Mucosa of descending colon (tissue), 3 donors: ENCODE measurements around the gene ZBTB46. TPM values are rescaled to one million over a fixed set of nuclear protein-coding genes. Genes with fewer than 3 reads are reported as not detected.

Source experiments
- ATAC-seq: fragments of 200-7000 bp; cut with Tn5 transposase; one replicate; pipeline ENCODE4 v1.9.1; 2020; ENCODE audit warnings: mild to moderate bottlenecking, moderate library complexity
- DNase-seq, 3 donors: peaks; one replicate each; pipeline ENCODE4 v3.0.0-alpha.2; 2020
- H3K36me3 ChIP-seq: fragments of 200-600 bp; one replicate; pipeline ENCODE4 v1.8.0; 2021; ENCODE audit warnings: low read depth, mild to moderate bottlenecking
- H3K4me1 ChIP-seq: fragments of 200-600 bp; one replicate; pipeline ENCODE4 v1.8.0; 2021; ENCODE audit warnings: low read depth, mild to moderate bottlenecking
- H3K4me3 ChIP-seq: fragments of 200-600 bp; one replicate; pipeline ENCODE4 v1.8.0; 2021; ENCODE audit warnings: mild to moderate bottlenecking
- H3K9me3 ChIP-seq: fragments of 200-600 bp; one replicate; pipeline ENCODE4 v1.8.0; 2021; ENCODE audit warnings: mild to moderate bottlenecking
- intact Hi-C, 2 donors: fragments of 100-400 bp; cut with DNase I in 1 of 2; cut with micrococcal nuclease in 1 of 2; formaldehyde crosslinking; loops; one replicate each; pipeline versions ENCODE4 v1.11.0 to v1.11.1; 2022; cut with DNase I, micrococcal nuclease
- total RNA-seq, 3 donors: library from RNA; stranded (reverse); fragmentation: NEBNext Ultra II Directional in 2 of 3; extraction: Animal tissue kit (Norgen Biotek cat#: 25700) in 2 of 3; gene quantifications; one replicate each; pipeline versions ENCODE4 v1.2.1 to v1.2.4, GENCODE V29; 2021 to 2023
- TF ChIP-seq, protein P1 (sequence below): fragments of 200-600 bp; IDR thresholded peaks from one replicate; pipeline ENCODE4 v1.8.0; 2022; ENCODE audit warnings: antibody characterized with exemption, mild to moderate bottlenecking
- donor health status: DM: no; HTN: no; CAD: no; lungs with moderate emphysema.
- donor health status: DM: no; HTN: no; CAD: no.
- donor health status: DM: no; HTN: yes; CAD: no.

Gene ZBTB46
- total RNA-seq, 3 donors from 2014 or later, result 3.1 to 5.7 (median 3.3) TPM

DNA sequence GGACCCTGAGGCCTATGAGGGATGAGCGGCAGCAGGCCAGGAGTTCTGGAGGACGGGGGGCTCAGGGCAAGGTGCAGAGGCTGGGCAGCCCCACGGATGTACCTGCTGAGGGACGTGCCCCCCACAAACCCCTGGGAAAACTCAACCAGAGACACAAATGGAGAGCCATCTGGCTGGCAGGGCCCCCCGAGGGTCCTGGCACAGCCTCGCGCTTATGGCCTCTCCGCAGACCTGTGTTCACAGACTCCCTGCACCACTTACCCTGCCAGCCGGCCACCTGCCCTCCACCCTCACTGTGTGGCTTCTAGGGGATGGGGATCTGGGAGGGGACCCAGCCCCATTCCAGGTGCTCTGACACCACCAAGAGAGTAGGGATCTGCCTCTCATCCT, 3.4 kb upstream of the ZBTB46 start:
- H3K4me3 ChIP-seq, result no peak overlapping the region
- H3K4me1 ChIP-seq, result peaks cover 32% of the 10 kb centered on the region
- H3K9me3 ChIP-seq, result no peaks in the 10 kb centered on the region
- TF ChIP-seq, protein P1, sequence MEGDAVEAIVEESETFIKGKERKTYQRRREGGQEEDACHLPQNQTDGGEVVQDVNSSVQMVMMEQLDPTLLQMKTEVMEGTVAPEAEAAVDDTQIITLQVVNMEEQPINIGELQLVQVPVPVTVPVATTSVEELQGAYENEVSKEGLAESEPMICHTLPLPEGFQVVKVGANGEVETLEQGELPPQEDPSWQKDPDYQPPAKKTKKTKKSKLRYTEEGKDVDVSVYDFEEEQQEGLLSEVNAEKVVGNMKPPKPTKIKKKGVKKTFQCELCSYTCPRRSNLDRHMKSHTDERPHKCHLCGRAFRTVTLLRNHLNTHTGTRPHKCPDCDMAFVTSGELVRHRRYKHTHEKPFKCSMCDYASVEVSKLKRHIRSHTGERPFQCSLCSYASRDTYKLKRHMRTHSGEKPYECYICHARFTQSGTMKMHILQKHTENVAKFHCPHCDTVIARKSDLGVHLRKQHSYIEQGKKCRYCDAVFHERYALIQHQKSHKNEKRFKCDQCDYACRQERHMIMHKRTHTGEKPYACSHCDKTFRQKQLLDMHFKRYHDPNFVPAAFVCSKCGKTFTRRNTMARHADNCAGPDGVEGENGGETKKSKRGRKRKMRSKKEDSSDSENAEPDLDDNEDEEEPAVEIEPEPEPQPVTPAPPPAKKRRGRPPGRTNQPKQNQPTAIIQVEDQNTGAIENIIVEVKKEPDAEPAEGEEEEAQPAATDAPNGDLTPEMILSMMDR, result no peak
- no peaks in the 10 kb centered on the region for H3K36me3 ChIP-seq
- DNase-seq, result no peak
- no peak for ATAC-seq
- intact Hi-C loops, result no loop called here

DNA sequence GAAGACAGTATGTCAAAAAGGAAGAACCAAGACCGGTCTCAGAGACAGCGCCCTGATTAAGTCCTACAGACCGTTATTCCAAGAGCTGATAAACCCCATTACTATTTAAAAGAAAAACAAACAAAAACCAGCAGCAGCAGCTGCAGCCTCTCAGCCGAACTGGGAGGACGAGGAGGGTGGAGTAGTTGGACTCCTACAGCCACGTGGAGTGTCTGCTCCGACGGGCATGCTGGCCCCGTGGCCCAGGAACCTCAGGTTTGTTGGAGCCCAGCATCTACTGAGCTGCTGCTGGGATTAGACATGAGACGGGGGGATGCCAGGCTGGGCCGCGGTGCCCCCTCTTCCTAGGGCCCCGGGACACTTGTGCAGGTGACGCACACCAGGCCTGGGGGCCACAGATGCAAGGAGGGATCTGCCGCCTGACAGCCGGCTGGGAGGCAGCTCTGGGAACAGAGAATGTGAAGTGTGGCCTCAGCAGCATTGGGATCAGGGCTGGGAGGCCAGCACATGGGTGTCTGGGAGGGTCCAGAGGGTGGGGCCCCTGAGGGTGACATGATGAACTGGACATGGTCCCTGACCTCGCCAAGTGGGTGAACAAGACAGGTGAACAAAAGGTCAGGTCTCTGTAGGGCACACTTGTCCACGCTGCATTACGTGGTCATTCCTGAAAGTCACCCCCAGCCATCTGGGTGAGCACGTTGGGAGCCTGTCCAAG, 2.9 kb upstream of the ZBTB46 start:
- H3K36me3 ChIP-seq, result no peaks in the 10 kb centered on the region
- intact Hi-C loops, result no loop called here
- DNase-seq, result no peak
- TF ChIP-seq, protein P1, result no peak
- peaks cover 32% of the 10 kb centered on the region for H3K4me1 ChIP-seq
- H3K4me3 ChIP-seq, result no peak overlapping the region
- no peak for ATAC-seq
- no peaks in the 10 kb centered on the region for H3K9me3 ChIP-seq

DNA sequence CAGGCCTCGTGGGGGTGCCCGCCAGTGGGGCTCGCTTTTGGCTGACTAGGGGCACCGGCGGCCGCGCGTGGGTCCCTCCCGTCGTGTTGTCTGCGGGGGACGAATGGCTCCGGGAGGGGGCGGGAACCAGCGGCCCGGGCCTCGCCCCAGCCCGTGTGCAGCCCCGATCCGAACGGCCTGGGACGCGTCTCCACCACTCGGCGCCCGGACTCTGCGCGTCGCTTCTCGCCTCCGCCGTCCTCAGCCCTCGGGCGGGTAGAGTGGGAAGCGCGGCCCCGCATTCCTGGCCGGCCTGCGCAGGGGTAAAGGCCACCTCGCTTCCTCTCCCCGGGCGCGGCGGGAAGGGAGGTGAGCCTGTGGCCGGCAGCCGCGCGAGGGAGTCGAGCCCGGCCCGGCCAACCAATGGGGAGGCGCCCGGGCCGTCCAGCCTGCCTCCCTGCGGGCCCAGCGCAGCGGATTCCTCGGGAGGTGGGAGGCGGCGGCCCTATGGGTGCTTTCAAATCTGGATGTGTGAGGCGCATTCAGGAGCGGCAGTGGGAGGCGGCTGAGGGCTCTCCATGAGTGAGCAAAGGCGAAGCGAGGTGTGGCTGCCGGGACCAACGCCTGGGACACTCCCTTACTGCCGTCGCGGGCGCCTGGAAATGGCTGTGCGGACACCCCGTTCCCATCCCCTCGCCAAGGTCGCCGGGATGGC, 1.1 kb upstream of the ZBTB46 start:
- H3K4me3 ChIP-seq, result no peak overlapping the region
- intact Hi-C loops, result no loop called here
- ATAC-seq (peak; percentile 61), DNase-seq (peak; percentile 67 to 77 (median 77))
- no peaks in the 10 kb centered on the region for H3K36me3 ChIP-seq
- no peaks in the 10 kb centered on the region for H3K9me3 ChIP-seq
- TF ChIP-seq, protein P1, result no peak
- peaks cover 32% of the 10 kb centered on the region for H3K4me1 ChIP-seq

DNA sequence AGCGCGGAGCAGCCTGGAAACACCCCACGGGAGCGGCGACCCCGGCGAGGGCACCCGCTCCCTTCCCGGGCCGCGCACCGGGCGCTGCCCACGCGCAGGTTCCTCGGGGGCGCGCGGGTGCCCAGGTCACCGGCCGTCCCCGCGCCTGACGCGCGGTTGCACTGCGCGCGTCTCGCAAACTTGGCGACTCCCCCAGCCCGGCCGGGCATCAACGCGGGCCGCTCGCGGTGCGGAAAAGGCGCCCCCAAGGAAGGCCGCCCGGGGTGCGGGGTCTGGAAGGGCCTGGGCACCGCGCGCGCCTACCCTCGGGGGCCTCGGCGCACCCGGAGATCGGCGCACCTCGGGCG, 555 bp upstream of the ZBTB46 start:
- no peak for ATAC-seq
- Histone ChIP-seq H3K9me3 (no peaks in the 10 kb centered on the region), H3K36me3 (no peaks in the 10 kb centered on the region), H3K4me3 (no peak overlapping the region), H3K4me1 (peaks cover 32% of the 10 kb centered on the region)
- peak in 1 of 3 donors; percentile 51 for DNase-seq
- TF ChIP-seq, protein P1, result no peak
- intact Hi-C loops, result no loop called here

DNA sequence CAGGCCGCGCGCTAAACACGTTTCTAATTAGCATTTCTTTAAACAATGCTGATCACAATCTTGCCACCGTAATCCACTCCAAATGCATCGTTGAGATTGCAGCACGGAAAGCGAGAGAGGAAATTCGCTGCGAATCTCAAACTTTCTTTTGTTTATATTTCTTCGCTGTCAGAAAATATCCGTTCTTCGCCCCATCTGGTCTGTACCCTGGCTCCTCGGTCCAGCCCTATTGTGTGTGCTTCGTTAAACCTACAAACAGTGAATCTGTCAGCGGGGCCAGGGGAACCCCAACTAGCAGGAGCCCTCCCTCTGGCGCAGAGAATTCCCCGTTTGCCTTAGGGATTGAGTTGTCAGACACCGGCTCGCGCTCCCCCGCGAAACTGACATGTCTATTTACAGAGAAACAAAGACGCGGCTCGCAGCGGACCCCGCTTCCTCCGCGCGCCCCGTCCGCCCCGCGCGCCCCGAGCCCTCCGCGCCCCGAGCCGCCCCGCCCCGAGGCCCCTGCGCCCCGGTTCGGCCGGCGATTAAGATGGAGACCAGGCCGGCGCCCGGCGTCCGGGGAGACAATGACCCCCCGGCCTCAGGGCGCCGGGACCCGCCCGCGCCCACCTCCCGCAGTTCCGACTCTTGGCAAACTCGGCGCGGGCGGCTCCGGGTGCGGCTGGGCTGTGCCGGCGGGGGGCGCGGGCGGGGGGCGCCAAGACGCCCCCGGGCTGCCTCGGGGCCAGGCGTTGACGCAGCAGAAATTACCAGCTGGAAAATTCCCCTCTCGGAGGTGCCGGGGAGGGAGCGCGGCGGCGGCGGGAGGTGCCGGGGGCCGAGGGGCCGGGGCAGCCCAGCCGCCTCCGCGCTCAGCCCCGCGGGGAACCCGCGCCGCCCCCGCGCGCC, 874 bp downstream of the ZBTB46 start:
- intact Hi-C loops, result no loop called here
- peak overlapping the region; percentile 30 for H3K4me3 ChIP-seq
- H3K4me1 ChIP-seq, result peaks cover 28% of the 10 kb centered on the region
- TF ChIP-seq, protein P1, result no peak
- DNase-seq (peak in 1 of 3 donors; percentile 45), ATAC-seq (no peak)
- H3K9me3 ChIP-seq, result no peaks in the 10 kb centered on the region
- H3K36me3 ChIP-seq, result no peaks in the 10 kb centered on the region
